ENCODE data around the gene SCG5. TPM values are rescaled to one million over a fixed set of nuclear protein-coding genes. Genes with fewer than 3 reads are reported as not detected.
A peak's percentile ranks its signal among the peaks of the same experiment; 100 is the strongest.

SCG5 gene
- polyA plus RNA-seq, 6 donors from 2014 or later: 0.39 TPM; not detected in 5

DNA sequence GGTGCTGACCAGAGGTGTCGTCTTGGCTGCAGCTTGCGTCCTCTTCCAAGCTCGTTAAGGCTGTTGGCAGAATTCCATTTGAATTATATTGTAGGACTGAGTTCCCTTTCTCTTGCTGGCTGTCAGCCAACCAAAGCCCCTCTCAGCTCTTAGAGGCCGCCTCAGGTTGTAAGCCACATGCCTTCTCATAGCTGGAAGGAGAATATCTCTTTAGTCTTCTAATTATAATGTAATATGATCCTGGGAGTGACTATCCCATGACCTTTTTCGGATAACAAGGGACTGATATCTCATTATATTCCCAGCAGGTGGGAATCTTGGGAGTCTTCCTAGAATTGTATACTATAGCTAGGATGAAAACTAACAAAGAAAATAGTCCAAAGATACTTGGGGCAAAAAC is 4.8 kb downstream of the SCG5 start:
- Mint-ChIP-seq H3K36me3 (no peaks in the 10 kb centered on the region), H3K27me3 (peaks cover 7 to 12% (median 7%) of the 10 kb centered on the region in 3 donors), H3K27ac (peak overlapping the region in 1 of 6 donors; percentile 7), H3K9me3 (no peaks in the 10 kb centered on the region), H3K4me1 (peaks cover 0 to under 1% (median 0%) of the 10 kb centered on the region in 3 donors), H3K4me3 (no peak overlapping the region)
- DNase-seq (no peak), ATAC-seq (ENCODE audit: low read depth in 2 of 2) (no peak)

- ATAC-seq (ENCODE audit: low read depth in 2 of 2): no peak
- peak overlapping the region in 1 of 6 donors; percentile 43 for H3K27ac Mint-ChIP-seq
- peaks cover 0 to 2% (median 0%) of the 10 kb centered on the region in 3 donors for H3K4me1 Mint-ChIP-seq
- no peak for DNase-seq
- no peak overlapping the region for H3K4me3 Mint-ChIP-seq
- no peaks in the 10 kb centered on the region for H3K9me3 Mint-ChIP-seq
- H3K36me3 Mint-ChIP-seq: no peaks in the 10 kb centered on the region
- H3K27me3 Mint-ChIP-seq: no peaks in the 10 kb centered on the region
Observed at GRCh38 chr15:32649342-32649741, 7.8 kb downstream of the SCG5 start.

- peaks cover 0 to 2% (median 0%) of the 10 kb centered on the region in 3 donors for H3K4me1 Mint-ChIP-seq
- DNase-seq (peak; percentile 9), ATAC-seq (ENCODE audit: low read depth in 2 of 2) (peak; percentile 46 to 70)
- no peaks in the 10 kb centered on the region for H3K9me3 Mint-ChIP-seq
- H3K27ac Mint-ChIP-seq: peak overlapping the region in 2 of 6 donors; percentile 76 to 86
- no peaks in the 10 kb centered on the region for H3K36me3 Mint-ChIP-seq
- H3K4me3 Mint-ChIP-seq: no peak overlapping the region
- no peaks in the 10 kb centered on the region for H3K27me3 Mint-ChIP-seq
Observed at GRCh38 chr15:32651229-32651837, 9.8 kb downstream of the SCG5 start.

- DNase-seq: no peak
- no peaks in the 10 kb centered on the region for H3K27me3 Mint-ChIP-seq
- H3K27ac Mint-ChIP-seq: peak overlapping the region in 3 of 6 donors; percentile 13 to 76 (median 23)
- peak overlapping the region in 1 of 8 donors; percentile 1 for H3K4me3 Mint-ChIP-seq
- ATAC-seq (ENCODE audit: low read depth in 2 of 2): no peak
- H3K36me3 Mint-ChIP-seq: no peaks in the 10 kb centered on the region
- H3K4me1 Mint-ChIP-seq: peaks cover 0 to 2% (median 0%) of the 10 kb centered on the region in 3 donors
- no peaks in the 10 kb centered on the region for H3K9me3 Mint-ChIP-seq
Observed at GRCh38 chr15:32652178-32652577, 10.7 kb downstream of the SCG5 start.

GRCh38 chr15:32656091-32656490 is 14.6 kb downstream of the SCG5 start:
- Mint-ChIP-seq H3K27ac (no peak overlapping the region), H3K4me1 (peaks cover 0 to 2% (median 0%) of the 10 kb centered on the region in 3 donors), H3K4me3 (no peak overlapping the region), H3K36me3 (no peaks in the 10 kb centered on the region), H3K27me3 (no peaks in the 10 kb centered on the region), H3K9me3 (no peaks in the 10 kb centered on the region)
- ATAC-seq (ENCODE audit: low read depth in 2 of 2) (no peak), DNase-seq (no peak)

DNA sequence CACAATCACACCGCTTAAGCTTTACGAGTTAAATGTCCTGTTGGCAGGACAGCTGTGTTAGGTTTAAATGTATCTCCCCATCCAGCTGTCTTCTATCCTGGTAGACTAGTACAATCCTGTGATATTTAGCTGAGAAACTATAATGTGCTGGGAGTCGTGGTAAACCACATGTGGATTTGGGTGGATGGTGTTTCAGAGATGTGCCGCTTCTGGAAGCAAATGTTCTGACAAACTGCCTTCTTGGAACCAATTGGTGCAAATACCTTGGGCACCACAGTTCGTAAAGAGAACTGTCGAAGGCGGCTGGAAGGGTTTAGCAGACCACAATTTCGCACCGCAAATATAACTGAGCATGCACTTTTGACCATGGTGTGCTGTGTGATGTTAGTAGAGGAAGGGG is 15.0 kb downstream of the SCG5 start:
- Mint-ChIP-seq H3K27ac (no peak overlapping the region), H3K9me3 (no peaks in the 10 kb centered on the region), H3K36me3 (no peaks in the 10 kb centered on the region), H3K27me3 (no peaks in the 10 kb centered on the region), H3K4me1 (no peaks in the 10 kb centered on the region), H3K4me3 (no peak overlapping the region)
- no peak for ATAC-seq (ENCODE audit: low read depth in 2 of 2)
- DNase-seq: no peak

GRCh38 chr15:32657198-32657883 is 15.8 kb downstream of the SCG5 start:
- no peaks in the 10 kb centered on the region for H3K36me3 Mint-ChIP-seq
- H3K27me3 Mint-ChIP-seq: no peaks in the 10 kb centered on the region
- H3K4me3 Mint-ChIP-seq: no peak overlapping the region
- no peak overlapping the region for H3K27ac Mint-ChIP-seq
- ATAC-seq (ENCODE audit: low read depth in 2 of 2) (no peak), DNase-seq (no peak)
- H3K4me1 Mint-ChIP-seq: no peaks in the 10 kb centered on the region
- no peaks in the 10 kb centered on the region for H3K9me3 Mint-ChIP-seq

GRCh38 chr15:32657941-32658340 is 16.4 kb downstream of the SCG5 start:
- no peaks in the 10 kb centered on the region for H3K36me3 Mint-ChIP-seq
- H3K4me3 Mint-ChIP-seq: peak overlapping the region in 1 of 8 donors; percentile 24
- ATAC-seq (ENCODE audit: low read depth in 2 of 2): no peak
- peaks cover 2 to 6% (median 3%) of the 10 kb centered on the region in 3 donors for H3K4me1 Mint-ChIP-seq
- no peaks in the 10 kb centered on the region for H3K9me3 Mint-ChIP-seq
- H3K27me3 Mint-ChIP-seq: no peaks in the 10 kb centered on the region
- peak overlapping the region in 1 of 6 donors; percentile 26 for H3K27ac Mint-ChIP-seq
- no peak for DNase-seq

- DNase-seq: no peak
- Mint-ChIP-seq H3K4me1 (peaks cover 2 to 6% (median 3%) of the 10 kb centered on the region in 3 donors), H3K27ac (peak overlapping the region in 1 of 6 donors; percentile 45), H3K9me3 (no peaks in the 10 kb centered on the region), H3K27me3 (no peaks in the 10 kb centered on the region), H3K36me3 (no peaks in the 10 kb centered on the region), H3K4me3 (no peak overlapping the region)
- ATAC-seq (ENCODE audit: low read depth in 2 of 2): no peak
Observed at GRCh38 chr15:32659340-32660155, 18.0 kb downstream of the SCG5 start.

DNA sequence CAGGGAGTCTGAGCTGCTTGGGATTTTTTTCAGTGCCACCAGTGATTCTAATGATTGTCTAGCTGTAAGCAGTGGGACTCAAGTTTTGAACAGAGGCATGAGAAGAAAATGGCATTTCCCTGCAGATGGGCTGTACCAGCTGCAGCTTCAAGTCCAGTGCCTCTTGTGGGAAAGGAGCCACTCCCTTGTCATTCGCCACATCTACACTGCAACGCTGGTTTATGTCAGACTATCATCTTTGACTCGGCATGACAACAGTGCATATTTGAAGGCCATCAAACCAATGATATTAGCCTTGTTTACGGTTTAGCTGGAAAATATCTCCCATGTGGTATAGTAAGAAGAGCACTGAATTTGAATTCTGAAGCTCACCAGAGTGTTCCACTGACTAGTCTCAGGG is 22.2 kb downstream of the SCG5 start:
- Mint-ChIP-seq H3K9me3 (no peaks in the 10 kb centered on the region), H3K36me3 (no peaks in the 10 kb centered on the region), H3K4me1 (peaks cover 2 to 6% (median 3%) of the 10 kb centered on the region in 3 donors), H3K27me3 (no peaks in the 10 kb centered on the region), H3K27ac (no peak overlapping the region), H3K4me3 (no peak overlapping the region)
- ATAC-seq (ENCODE audit: low read depth in 2 of 2) (no peak), DNase-seq (no peak)

DNA sequence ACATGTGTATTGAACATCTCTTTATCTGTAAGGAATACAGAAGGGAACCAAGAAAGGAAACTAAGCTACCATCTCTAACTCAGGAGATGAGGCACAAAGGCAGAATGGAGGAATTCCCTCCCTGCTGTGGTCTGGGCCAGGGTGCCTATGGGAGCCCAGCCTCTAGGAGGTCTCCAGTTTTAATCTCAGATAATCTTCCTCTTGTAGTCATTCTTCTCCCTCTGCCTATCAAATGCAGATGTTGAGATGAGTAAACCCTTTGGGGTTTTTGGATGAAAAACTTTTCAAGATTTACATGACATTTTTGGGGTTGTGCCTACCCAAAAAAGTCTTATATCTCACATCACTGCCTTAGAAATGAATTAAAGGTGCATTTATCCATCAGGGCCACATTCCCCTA is 23.3 kb downstream of the SCG5 start:
- H3K27ac Mint-ChIP-seq: no peak overlapping the region
- no peaks in the 10 kb centered on the region for H3K27me3 Mint-ChIP-seq
- no peak for ATAC-seq (ENCODE audit: low read depth in 2 of 2)
- H3K36me3 Mint-ChIP-seq: no peaks in the 10 kb centered on the region
- peaks cover 2 to 6% (median 3%) of the 10 kb centered on the region in 3 donors for H3K4me1 Mint-ChIP-seq
- H3K9me3 Mint-ChIP-seq: no peaks in the 10 kb centered on the region
- no peak for DNase-seq
- no peak overlapping the region for H3K4me3 Mint-ChIP-seq

GRCh38 chr15:32667321-32667720 is 25.8 kb downstream of the SCG5 start:
- ATAC-seq (ENCODE audit: low read depth in 2 of 2) (no peak), DNase-seq (no peak)
- no peaks in the 10 kb centered on the region for H3K27me3 Mint-ChIP-seq
- H3K36me3 Mint-ChIP-seq: no peaks in the 10 kb centered on the region
- no peak overlapping the region for H3K4me3 Mint-ChIP-seq
- H3K4me1 Mint-ChIP-seq: peaks cover 2 to 6% (median 3%) of the 10 kb centered on the region in 3 donors
- H3K9me3 Mint-ChIP-seq: no peaks in the 10 kb centered on the region
- no peak overlapping the region for H3K27ac Mint-ChIP-seq

DNA sequence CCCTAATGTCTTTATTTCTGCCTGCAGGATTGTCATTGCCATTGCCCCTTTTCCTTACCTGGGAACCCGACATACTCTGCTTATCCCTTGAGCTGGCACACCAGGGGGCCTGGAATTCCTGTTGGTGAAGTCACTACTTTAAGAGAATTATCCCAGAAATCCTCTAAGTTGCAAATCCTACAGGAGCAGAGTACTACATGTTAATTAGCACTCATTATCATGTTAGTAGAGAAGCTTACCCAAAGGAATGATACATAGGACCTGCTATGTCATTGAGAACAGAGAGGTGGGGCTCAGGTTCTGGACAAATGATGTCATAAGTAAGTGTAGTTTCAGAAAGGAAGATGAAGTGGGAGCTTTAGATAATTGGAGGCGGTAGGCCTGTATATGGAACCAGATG is 27.4 kb downstream of the SCG5 start:
- H3K4me1 Mint-ChIP-seq: no peaks in the 10 kb centered on the region
- H3K36me3 Mint-ChIP-seq: no peaks in the 10 kb centered on the region
- no peak overlapping the region for H3K27ac Mint-ChIP-seq

More for the DNA sequence above, 27.4 kb downstream of the SCG5 start:
- no peak for DNase-seq
- Mint-ChIP-seq H3K9me3 (no peaks in the 10 kb centered on the region), H3K4me3 (peak overlapping the region in 1 of 8 donors; percentile 64), H3K27me3 (no peaks in the 10 kb centered on the region)
- no peak for ATAC-seq (ENCODE audit: low read depth in 2 of 2)

Measured in naive B cell (primary cell).